WTC11 (cell line): ENCODE measurements around the gene SCGB1D2.

Experiments used
- AFF4 ChIP-seq: sonication (generic); formaldehyde crosslinking; IDR thresholded peaks from 2 replicates; pipeline ENCODE4 v1.8.1; 2023; ENCODE audit warnings: mild to moderate bottlenecking, missing genetic modification reagents, borderline replicate concordance
- CTCF ChIP-seq: fragments of 200-600 bp; IDR thresholded peaks from 2 replicates; pipeline ENCODE4 v1.8.0; 2022; ENCODE audit warnings: antibody characterized with exemption
- FOXJ3 ChIP-seq: sonication (generic); formaldehyde crosslinking; IDR thresholded peaks from 2 replicates; pipeline ENCODE4 v1.9.0; 2021; ENCODE audit warnings: missing genetic modification reagents, mild to moderate bottlenecking, borderline replicate concordance
- FOXK1 ChIP-seq: sonication (generic); formaldehyde crosslinking; IDR thresholded peaks from 2 replicates; pipeline ENCODE4 v1.8.0; 2022; ENCODE audit warnings: mild to moderate bottlenecking, moderate library complexity, missing genetic modification reagents
- MAX ChIP-seq: sonication (generic); formaldehyde crosslinking; IDR thresholded peaks from 2 replicates; pipeline ENCODE4 v1.8.0; 2022; ENCODE audit warnings: mild to moderate bottlenecking, missing genetic modification reagents
- NR3C1 ChIP-seq: sonication (generic); formaldehyde crosslinking; conservative IDR thresholded peaks from 2 replicates; pipeline ENCODE4 v1.8.1; 2023; ENCODE audit warnings: low read depth, mild to moderate bottlenecking, missing genetic modification reagents
- USF2 ChIP-seq: sonication (generic); formaldehyde crosslinking; IDR thresholded peaks from 2 replicates; pipeline ENCODE4 v1.8.1; 2023; ENCODE audit warnings: mild to moderate bottlenecking, missing genetic modification reagents, moderate library complexity
- ZNF263 ChIP-seq: sonication (generic); formaldehyde crosslinking; IDR thresholded peaks from 2 replicates; pipeline ENCODE4 v1.8.1; 2022; ENCODE audit warnings: low read depth, mild to moderate bottlenecking, moderate library complexity, missing genetic modification reagents

- TF ChIP-seq MAX (CRISPR knock-in tag) (no peak), AFF4 (CRISPR knock-in tag) (no peak), CTCF (no peak), FOXJ3 (CRISPR knock-in tag) (no peak), FOXK1 (no peak), ZNF263 (CRISPR knock-in tag) (no peak), NR3C1 (no peak), USF2 (CRISPR knock-in tag) (no peak)
Observed at GRCh38 chr11:62217191-62217748, 24.8 kb upstream of the SCGB1D2 start.
